Sigmoid colon (tissue), 7 donors: ENCODE data around the gene GAL3ST2. TPM values are rescaled to one million over a fixed set of nuclear protein-coding genes. Genes with fewer than 3 reads are reported as not detected.

ENCODE experiments used
- DNase-seq: peaks from one replicate; pipeline ENCODE4 v3.0.0-alpha.2; 2019
- H3K27ac ChIP-seq, 4 donors: fragments of 200-600 bp; sonication (generic); one replicate each; pipeline ENCODE4 v1.5.1; 2016 to 2019; ENCODE audit warnings: mild to moderate bottlenecking in 1 of 4
- H3K27me3 ChIP-seq, 3 donors: fragments of 200-600 bp; sonication (generic); one replicate each; pipeline ENCODE4 v1.5.1; 2019; ENCODE audit warnings: mild to moderate bottlenecking in 1 of 3
- H3K36me3 ChIP-seq, 4 donors: fragments of 200-600 bp; sonication (generic); one replicate each; pipeline ENCODE4 v1.5.1; 2016 to 2019
- H3K4me1 ChIP-seq, 4 donors: fragments of 200-600 bp; sonication (generic); one replicate each; pipeline ENCODE4 v1.5.1; 2017 to 2019
- H3K4me3 ChIP-seq, 4 donors: fragments of 200-600 bp; sonication (generic); one replicate each; pipeline ENCODE4 v1.5.1; 2017 to 2019; ENCODE audit warnings: mild to moderate bottlenecking in 2 of 4, moderate library complexity in 1 of 4
- H3K9me3 ChIP-seq, 4 donors: fragments of 200-600 bp in 3 of 4; sonication (generic) in 3 of 4; one replicate each; pipeline versions ENCODE4 v1.5.1 to v1.6.1; 2013 to 2019
- EP300 ChIP-seq, 4 donors: sonication (generic); formaldehyde crosslinking; IDR thresholded peaks; one replicate each; pipeline ENCODE4 v1.6.1; 2017; ENCODE audit warnings: antibody characterized with exemption in 4 of 4
- POLR2A ChIP-seq, 2 donors: fragments of 450-650 bp; IDR thresholded peaks; one replicate each; pipeline ENCODE4 v1.6.1; 2016; ENCODE audit warnings: antibody characterized with exemption in 2 of 2, mild to moderate bottlenecking in 2 of 2, moderate library complexity in 2 of 2
- POLR2AphosphoS5 ChIP-seq, 4 donors: sonication (generic); formaldehyde crosslinking; IDR thresholded peaks; one replicate each; pipeline ENCODE4 v1.6.1; 2017; ENCODE audit warnings: antibody characterized with exemption in 4 of 4
- WGBS, 2 donors: extraction: QIAGEN DNeasy Blood & Tissue Kit; methylation state at CpG; one replicate each; pipeline ENCODE4 v1.1.7; 2013; 5-methylcytosine and 5-hydroxymethylcytosine counted together
- intact Hi-C: fragments of 100-400 bp; cut with DNase I; formaldehyde crosslinking; loops from one replicate; pipeline ENCODE4 v1.15.1; 2023
- polyA plus RNA-seq, 3 donors: library from polyadenylated mRNA; stranded (reverse); fragments of 200-250 nt; gene quantifications; one replicate each; pipeline ENCODE4 v1.2.3, GENCODE V29; 2013
- total RNA-seq, 4 donors: library from RNA; depleted of rRNA; stranded (reverse); fragments of >200 nt; gene quantifications; one replicate each; pipeline ENCODE4 v1.1.0, GENCODE V29; 2016
- TF ChIP-seq, protein P1 (sequence below), 4 experiments: fragments of 450-650 bp in 3 of 4; fragments of 200-600 bp in 1 of 4; IDR thresholded peaks; one replicate each; pipeline ENCODE4 v1.5.1; 2016 to 2019; ENCODE audit warnings: antibody characterized with exemption in 4 of 4, mild to moderate bottlenecking in 3 of 4, moderate library complexity in 2 of 4
- donor health status: healthy with polysubstance abuse.
- donor health status: Bipolar disorder and iron deficiency.
- donor health status: healthy.

Gene GAL3ST2
- total and polyA plus RNA-seq, 7 donors = 0.33 to 13.6 (median 3.0) TPM; not detected in 2

DNA sequence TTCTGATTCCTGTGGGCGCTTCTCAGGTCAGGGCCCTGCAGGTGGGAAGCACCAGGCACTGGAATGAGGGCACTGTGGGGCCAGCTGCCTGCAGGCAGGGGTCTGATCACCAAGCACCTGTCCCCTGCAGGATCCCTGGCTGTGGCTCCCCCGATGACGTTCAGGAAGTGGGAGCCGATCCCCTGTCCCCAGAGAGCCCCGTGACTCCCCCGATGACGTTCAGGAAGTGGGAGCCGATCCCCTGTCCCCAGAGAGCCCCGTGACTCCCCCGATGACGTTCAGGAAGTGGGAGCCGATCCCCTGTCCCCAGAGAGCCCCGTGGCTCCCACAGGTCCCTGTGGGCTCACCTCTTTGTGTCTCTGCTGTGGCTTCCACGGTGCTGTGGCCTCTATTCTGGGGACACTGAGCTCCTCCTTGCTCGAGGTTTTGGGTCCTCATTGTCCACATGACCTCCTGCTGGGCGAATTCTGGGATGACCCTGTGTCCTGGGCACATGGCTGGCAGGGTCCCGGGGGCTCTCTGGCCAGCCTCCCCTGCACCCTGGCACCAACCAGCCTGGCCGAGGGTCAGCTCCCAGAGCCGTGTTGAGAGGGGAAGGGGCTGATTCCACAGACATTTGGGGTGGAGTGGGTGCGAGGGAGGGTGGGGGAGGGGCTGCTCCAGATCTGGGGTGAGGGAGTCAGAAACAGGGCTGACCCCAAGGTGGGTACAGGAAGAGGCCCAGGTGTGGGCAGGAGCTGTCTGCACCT, 37.2 kb downstream of the GAL3ST2 start:
- Histone ChIP-seq H3K27me3 (peaks cover 0 to 27% (median 10%) of the 10 kb centered on the region in 3 donors), H3K36me3 (no peaks in the 10 kb centered on the region), H3K27ac (no peak overlapping the region), H3K4me3 (no peak overlapping the region), H3K9me3 (no peaks in the 10 kb centered on the region), H3K4me1 (no peaks in the 10 kb centered on the region)
- TF ChIP-seq POLR2A (IDR thresholded peaks at IDR 0.05) (no peak), POLR2AphosphoS5 (IDR thresholded peaks at IDR 0.05) (no peak), EP300 (IDR thresholded peaks at IDR 0.05) (no peak)
- TF ChIP-seq, protein P1, sequence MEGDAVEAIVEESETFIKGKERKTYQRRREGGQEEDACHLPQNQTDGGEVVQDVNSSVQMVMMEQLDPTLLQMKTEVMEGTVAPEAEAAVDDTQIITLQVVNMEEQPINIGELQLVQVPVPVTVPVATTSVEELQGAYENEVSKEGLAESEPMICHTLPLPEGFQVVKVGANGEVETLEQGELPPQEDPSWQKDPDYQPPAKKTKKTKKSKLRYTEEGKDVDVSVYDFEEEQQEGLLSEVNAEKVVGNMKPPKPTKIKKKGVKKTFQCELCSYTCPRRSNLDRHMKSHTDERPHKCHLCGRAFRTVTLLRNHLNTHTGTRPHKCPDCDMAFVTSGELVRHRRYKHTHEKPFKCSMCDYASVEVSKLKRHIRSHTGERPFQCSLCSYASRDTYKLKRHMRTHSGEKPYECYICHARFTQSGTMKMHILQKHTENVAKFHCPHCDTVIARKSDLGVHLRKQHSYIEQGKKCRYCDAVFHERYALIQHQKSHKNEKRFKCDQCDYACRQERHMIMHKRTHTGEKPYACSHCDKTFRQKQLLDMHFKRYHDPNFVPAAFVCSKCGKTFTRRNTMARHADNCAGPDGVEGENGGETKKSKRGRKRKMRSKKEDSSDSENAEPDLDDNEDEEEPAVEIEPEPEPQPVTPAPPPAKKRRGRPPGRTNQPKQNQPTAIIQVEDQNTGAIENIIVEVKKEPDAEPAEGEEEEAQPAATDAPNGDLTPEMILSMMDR (IDR thresholded peaks at IDR 0.05) = no peak
- 44 to 53% methylated on average over 20 of the region's 20 CpGs for WGBS, 2 donors
- DNase-seq = peak; percentile 67
- intact Hi-C loops = no loop called here

DNA sequence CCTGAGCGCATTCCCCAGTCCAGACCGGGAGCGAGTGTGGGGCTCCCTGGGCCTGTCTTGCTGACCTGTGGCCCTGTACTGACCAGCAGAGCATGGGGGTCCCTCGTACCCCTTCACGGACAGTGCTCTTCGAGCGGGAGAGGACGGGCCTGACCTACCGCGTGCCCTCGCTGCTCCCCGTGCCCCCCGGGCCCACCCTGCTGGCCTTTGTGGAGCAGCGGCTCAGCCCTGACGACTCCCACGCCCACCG, 37.7 kb downstream of the GAL3ST2 start:
- Histone ChIP-seq H3K27me3 (peaks cover 0 to 27% (median 10%) of the 10 kb centered on the region in 3 donors), H3K4me3 (no peak overlapping the region), H3K27ac (no peak overlapping the region), H3K36me3 (no peaks in the 10 kb centered on the region), H3K9me3 (no peaks in the 10 kb centered on the region), H3K4me1 (no peaks in the 10 kb centered on the region)
- no peak for DNase-seq
- 83 to 92% methylated on average over 17 of the region's 17 CpGs for whole genome bisulfite sequencing, 2 donors
- TF ChIP-seq POLR2A (IDR thresholded peaks at IDR 0.05) (no peak), POLR2AphosphoS5 (IDR thresholded peaks at IDR 0.05) (no peak), EP300 (IDR thresholded peaks at IDR 0.05) (no peak)
- TF ChIP-seq, protein P1 (IDR thresholded peaks at IDR 0.05) = no peak
- intact Hi-C loops = no loop called here

DNA sequence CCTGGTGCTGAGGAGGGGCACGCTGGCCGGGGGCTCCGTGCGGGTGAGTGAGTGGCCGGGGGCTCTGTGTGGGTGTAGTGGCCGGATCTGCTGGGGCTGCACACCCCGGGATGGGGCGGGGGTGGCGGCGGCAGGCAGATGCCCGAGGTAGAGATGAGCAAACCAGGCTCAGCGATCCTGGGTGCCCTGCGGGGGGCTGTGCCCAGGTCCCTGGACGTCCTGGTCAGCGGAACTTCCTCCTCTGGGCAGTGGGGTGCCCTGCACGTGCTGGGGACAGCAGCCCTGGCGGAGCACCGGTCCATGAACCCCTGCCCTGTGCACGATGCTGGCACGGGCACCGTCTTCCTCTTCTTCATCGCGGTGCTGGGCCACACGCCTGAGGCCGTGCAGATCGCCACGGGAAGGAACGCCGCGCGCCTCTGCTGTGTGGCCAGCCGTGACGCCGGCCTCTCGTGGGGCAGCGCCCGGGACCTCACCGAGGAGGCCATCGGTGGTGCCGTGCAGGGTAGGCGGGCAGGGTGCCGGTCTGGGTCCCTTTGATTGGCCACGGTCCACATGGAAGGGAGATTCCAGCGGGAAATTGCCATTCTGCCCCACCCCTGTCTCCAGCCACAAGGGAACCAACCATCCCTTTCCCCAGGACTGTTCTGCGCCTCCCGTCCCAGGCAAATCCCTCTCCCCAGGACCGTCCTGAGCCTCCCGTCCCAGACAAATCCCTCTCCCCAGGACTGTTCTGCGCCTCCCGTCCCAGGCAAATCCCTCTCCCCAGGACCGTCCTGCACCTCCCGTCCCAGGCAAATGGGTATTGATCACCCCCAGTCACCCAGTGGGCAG, 38.2 kb downstream of the GAL3ST2 start:
- DNase-seq = peak; percentile 33
- Histone ChIP-seq H3K9me3 (no peaks in the 10 kb centered on the region), H3K27ac (no peak overlapping the region), H3K36me3 (no peaks in the 10 kb centered on the region), H3K4me3 (no peak overlapping the region), H3K27me3 (peaks cover 0 to 27% (median 10%) of the 10 kb centered on the region in 3 donors), H3K4me1 (no peaks in the 10 kb centered on the region)
- intact Hi-C loops = no loop called here
- WGBS, 2 donors = 61 to 89% methylated on average over 52 of the region's 52 CpGs
- no peak for TF ChIP-seq POLR2A (IDR thresholded peaks at IDR 0.05)
- TF ChIP-seq POLR2AphosphoS5 (IDR thresholded peaks at IDR 0.05) = no peak
- TF ChIP-seq, protein P1 (IDR thresholded peaks at IDR 0.05) = no peak
- TF ChIP-seq EP300 (IDR thresholded peaks at IDR 0.05) = no peak

DNA sequence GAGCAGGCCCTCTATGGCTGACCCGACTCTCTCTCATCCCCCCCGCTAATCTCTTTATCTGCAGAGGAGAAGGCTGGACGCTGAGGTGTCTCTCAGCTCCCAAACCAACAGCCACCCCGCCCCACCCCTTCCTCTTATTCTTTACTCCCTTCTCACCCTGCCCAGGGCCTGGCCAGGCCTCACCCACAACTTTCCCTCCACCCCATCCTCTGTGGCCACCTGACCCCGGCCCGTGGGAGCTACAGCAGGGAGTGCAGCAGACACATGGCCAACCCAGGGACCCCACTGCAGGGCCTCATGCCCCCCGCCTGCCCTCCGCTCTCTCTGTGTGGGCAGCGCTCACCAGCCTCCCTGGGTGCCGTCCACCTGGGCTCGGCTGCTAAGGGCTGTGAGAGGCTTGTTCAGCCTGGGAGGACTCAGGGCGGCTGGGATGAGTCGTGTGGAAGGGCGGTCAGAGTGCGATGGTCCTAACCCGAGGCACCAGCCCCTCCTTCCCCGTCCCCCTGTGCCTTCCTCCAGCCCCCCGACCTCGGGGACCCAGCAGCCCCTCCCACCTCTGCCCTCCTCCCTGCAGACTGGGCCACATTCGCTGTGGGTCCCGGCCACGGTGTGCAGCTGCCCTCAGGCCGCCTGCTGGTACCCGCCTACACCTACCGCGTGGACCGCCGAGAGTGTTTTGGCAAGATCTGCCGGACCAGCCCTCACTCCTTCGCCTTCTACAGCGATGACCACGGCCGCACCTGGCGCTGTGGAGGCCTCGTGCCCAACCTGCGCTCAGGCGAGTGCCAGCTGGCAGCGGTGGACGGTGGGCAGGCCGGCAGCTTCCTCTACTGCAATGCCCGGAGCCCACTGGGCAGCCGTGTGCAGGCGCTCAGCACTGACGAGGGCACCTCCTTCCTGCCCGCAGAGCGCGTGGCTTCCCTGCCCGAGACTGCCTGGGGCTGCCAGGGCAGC, 39.1 kb downstream of the GAL3ST2 start:
- 75 to 86% methylated on average over 48 of the region's 48 CpGs for whole genome bisulfite sequencing, 2 donors

More for the DNA sequence above, 39.1 kb downstream of the GAL3ST2 start:
- H3K27ac ChIP-seq = no peak overlapping the region
- H3K36me3 ChIP-seq = no peaks in the 10 kb centered on the region
- peak; percentile 61 for DNase-seq
- intact Hi-C loops = no loop called here
- no peak overlapping the region for H3K4me3 ChIP-seq
- TF ChIP-seq, protein P1 (IDR thresholded peaks at IDR 0.05) = no peak
- TF ChIP-seq POLR2A (IDR thresholded peaks at IDR 0.05) = no peak
- TF ChIP-seq EP300 (IDR thresholded peaks at IDR 0.05) = no peak
- TF ChIP-seq POLR2AphosphoS5 (IDR thresholded peaks at IDR 0.05) = no peak
- H3K27me3 ChIP-seq = peaks cover 0 to 34% (median 10%) of the 10 kb centered on the region in 3 donors
- no peaks in the 10 kb centered on the region for H3K9me3 ChIP-seq
- H3K4me1 ChIP-seq = no peaks in the 10 kb centered on the region
